Suppressor macrophage treated with lipopolysaccharide for 4 hours (primary cell): ENCODE data around the gene PGC.

Source experiments
- DNase-seq: peaks from one replicate; pipeline ENCODE4 v3.0.0-alpha.2; 2020

Gene PGC

DNA sequence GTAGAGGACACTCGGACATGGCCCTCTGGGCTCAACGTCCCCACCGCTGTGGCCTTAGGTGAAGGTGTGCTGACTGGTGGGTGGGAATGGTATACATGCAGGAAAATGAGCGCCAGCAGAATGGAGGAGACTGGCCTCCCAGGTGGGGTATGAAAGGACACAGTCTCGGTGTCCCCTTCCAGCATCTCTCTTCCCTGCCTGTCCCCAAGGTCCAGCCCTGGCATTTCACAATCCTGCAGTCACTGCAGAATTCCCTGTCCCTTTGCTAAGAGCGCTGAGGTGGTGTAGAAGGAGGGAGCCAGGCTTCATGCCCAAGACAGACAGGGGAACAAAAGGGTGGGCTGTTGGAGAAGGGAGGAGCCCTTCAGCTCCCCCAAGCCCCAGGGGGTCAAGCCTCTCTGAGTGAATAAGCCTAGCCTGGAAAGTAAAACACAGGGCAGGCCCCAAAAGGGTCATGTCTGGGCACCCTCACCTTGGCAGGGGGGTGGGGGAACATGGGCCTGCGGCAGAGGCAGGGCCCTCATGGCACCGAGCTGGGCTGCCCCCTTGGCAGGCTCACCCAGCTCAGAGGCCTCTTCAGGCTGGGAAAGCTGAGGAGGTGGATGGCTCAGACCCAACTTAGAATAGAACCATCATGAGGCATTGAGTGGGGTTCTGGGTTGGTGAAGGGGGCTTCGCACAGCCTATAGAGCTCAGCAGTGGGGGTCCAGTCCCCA is 35.7 kb downstream of the PGC start:
- no peak for DNase-seq

DNA sequence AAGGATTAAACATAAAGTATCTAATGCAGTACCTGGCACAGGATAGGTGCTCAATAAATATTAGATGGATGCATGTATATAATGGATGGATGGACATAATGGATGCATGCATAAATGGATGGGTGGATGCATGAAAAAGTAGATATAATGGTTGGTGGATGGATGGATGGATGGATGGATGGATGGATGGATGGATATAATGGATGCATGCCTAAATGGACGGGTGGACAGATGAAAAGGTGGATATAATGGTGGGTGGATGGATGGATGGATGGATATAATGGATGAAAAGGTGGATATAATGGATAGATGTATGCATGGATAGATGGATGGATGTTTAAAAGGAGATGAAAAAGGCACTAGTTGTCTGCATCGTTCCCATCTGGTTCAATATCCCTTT is 37.8 kb downstream of the PGC start:
- DNase-seq: no peak

DNA sequence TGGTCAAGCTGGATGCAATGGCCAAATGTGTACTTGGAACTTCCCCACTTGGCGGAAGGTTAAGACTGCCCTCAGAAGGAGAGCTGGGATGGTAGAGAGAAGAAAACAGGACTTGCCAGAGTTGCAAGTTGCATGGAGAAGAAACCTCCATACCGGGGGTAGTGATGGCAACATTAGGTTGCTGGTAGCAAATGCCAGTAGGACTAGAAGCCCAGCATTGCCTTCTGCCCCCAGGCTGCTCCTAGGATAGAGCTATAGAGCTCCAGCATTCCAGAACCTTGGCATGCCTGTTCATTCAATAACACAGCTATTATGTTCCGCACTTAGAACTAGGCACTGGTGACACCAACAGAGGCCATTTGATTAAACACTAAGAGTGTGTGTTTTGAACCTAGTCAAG is 38.3 kb downstream of the PGC start:
- no peak for DNase-seq

DNA sequence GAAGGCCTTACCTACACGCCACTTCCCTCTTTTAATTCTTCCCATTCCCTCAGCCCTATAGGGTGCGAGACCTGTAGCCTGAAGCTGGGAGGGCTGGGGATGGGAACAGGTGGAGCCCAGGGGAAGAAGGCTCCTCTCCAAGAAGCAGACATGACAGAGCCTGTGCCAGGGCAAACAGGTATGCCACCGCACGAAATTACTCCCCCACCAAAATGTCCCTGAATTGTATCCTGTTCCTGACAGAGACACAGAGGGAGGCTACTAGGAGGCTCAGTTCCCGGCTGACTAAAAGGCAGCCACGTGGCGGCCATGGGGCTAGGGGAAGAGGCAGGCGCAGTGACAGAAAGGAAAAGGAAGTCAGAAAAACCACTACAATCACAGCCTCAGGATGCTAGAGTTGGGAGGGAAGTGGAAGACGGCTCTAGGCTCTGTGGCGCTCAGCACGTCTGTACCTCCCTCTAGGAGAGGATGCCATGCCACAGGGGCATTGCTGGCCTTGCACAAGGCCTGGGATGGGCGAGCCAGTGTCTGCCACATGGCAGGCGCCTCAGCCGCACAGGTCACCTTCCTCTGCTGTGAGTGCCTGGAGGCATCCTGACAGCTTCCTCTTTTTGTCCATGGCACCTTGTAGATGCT is 39.5 kb downstream of the PGC start:
- peak; percentile 83 for DNase-seq

DNA sequence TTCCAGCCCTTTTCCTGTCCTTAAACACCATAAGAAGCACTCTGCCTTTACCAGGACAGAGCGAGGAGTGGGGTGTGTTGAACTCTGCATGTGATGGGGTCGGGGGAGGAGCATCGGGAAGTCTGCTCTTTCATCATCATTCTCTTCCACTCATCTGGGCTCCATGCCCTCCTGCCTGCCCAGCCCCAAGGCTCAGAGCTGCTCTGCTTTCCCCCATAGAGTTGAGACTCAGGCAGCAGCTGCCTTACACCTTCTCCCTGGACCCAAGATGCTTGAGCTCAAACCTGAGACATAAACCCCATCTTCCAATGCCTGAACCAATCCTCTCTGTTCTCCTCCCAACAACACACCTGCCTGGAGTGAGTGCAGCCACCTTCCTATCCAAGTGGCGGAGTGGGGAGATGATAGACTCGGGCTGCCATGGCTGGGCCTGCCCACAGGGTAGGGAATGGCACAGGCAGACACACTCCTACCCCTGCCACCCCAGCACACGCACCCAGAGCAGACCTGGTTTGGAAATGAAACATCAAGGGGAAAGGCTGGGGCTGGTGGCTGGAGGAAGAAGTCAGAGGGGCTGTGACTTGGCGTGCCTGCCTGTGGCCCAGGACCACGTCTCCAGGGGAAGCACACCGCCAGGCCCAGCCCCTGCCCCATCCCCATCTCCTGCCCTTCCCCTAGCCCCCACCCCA is 40.2 kb downstream of the PGC start:
- peak; percentile 71 for DNase-seq

DNA sequence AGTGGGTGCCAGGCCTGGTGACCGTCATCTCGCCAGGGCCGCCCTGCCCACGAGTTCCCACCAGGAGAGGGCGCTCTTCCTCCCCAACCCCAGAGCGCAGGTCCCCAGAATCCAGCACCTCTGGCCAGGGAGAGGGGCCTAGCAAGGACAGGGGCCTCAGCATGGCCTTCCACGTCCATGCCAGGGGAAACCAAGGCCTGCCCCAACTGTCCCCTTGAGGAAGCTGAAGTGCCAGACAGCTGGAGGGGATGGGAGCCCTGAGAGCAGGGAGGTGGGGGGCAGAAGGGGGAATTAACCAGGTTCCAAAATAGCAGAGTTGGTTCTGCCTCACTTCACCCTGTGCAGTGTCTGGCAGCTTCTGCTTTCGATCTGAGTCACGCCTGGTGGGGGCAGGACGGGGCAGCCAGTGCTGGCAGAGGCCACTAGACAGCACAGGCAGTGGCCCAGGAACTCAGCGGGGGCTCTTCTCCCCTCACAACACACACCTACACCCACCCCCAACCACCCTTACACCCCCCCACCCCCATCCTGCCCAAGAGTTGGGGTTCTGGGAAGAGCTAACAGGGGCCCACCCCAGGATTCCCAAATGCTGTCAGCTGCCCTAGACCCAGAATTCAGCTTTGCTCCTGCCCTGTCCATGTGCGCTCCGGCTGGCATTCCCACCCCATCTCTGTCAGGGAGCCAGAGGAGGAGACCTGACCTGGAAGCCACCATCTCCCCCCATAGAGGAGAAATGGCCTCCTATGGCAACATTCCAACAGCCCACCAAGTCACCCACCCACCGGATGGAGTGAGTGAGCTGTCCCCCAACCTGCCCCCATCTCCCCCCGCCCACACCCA is 41.0 kb downstream of the PGC start:
- DNase-seq: peak; percentile 92

DNA sequence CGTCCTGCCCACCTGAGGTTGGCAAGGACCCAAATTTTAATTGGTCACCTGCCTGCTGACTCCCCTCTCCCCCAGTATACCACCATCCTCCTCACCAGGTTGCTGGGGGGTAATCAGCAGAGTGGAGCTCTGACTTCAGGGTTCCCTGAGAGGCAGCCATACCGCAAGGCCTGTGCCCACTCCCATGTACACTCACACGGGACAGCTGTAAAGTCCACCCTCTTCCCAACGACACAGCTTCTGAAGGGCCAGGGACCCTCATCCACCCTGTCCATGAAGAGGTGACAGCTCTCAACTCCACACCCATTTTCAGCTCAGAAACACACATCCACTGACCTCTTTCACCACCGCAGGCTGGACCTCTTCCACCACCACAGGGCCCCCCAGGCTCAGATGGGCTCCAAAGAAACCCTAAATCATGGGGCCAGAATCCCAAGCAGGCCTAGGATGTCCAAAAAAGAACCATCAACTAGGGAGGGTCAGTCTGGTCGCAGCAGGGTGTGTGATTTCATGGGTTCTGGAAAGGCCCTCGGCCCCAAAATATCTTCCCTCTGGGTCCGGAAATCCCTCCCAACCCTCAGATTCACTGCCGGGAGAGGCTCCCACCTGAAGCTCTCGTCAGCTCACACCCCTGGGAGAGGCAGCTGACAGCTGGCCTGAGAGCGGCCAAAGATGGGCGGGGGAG is 41.7 kb downstream of the PGC start:
- no peak for DNase-seq

DNA sequence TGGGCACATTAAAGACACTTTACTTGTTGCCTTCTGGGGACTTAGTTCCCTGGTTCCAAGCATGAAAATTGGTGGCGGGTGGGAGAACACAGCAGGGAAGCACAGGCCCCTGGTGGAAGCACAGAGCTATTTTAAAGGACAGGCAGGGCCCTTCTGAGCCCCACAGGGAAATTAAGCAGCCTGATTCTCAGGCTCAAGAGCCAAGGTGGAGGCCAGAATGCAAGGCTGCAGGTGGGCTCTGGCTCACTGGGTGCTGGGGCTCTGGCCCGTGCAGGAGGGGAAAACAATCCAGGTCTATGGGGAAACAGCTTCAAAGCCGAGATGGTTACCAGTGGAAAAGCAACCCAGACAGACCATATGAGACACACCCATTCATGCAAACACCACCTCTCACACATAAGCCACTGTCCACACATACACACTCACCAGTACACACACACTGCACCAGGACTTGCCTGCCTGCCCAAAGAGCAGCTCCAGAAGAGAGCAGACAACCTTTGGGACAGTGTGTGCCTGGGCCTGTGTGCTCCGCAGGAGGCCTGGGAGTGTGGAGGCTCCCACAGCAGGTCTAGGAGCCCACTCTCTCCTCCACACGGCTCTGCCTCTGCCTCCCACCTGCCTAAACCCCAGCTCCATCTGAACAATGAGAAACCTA is 42.4 kb downstream of the PGC start:
- no peak for DNase-seq

DNA sequence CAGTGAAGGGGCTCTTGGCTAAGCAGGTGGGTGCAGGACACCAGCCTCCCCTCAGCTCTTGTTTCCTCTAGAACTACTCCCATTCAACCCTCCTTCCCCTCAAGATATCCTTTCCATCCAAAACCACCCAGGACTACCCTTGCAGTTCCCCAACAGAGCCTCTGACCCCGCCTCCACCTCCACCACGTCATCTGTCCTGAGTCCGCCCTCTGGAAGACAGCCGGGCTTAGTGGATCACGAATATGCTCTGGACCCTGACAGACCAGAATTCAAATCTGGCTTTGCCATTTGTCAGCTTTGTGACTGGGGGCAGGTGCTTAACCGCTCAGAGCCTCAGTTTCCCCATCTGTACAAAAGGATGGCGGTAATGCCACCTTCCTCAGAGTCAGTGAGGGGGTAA is 43.2 kb downstream of the PGC start:
- DNase-seq: no peak

DNA sequence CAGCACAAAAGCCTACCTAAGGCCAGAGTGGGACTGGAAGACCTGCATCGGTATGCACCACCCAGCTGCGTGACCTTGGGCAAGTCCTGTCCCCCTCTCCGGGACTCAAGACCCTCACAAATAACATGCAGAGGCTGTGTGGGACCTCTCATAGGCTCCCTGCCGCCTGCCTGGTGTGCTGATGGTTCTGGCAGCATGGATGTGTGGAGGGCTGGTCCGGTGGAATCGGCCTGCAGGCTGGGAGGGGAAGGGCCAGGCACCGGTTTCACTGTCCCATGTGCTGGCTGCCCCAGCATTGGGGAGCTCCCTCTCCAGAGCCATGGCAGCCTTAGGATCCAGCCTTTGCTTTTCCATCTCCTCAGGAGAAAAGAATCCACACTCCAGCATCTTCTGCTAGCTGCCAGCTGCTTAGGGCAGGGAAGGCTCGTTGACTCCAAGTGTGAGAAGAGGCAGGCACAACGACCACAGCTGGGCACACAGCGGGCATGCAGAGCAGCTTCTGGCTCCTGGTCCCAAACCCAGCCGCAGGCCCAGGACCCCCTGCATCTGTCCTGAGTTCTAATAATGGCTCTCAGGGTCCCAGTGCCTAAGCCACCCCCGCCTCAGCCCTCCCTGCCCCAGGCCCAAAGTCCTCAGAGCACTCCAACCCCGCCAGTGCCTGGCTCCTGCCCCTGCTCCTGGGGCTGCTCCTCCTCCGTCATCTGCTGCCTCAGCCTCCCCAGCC is 44.3 kb downstream of the PGC start:
- no peak for DNase-seq

DNA sequence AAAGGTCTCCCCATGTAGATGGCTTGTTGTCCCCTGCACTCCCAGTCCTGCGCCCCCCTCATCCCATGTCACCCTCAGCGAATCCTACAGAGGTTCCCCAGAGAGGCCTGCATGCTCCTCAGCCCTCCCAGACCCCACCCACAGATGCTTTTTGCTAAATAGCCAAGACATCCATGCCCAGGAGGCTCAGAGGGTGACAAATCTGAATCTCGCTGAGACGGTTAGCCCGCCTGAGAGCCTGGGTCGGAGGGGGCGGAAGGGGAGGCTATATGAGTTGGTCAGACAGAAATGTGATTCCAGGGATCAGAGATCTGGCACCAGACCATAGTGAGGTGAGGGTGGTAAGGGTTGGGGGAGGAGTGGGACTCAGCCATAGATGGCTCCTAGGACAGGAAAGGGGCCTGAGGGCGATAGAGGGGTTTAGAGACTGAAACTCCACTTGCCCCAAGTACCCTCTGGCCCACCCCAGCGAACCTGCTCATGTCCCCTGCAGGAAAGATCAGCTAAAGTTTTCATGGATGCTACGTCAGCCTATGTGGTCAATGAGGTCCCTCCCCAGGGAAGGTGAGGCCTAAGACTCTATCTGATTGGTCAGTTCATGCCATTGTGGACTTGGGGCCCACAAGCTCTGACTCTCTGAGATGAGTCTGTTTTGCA is 45.0 kb downstream of the PGC start:
- no peak for DNase-seq

DNA sequence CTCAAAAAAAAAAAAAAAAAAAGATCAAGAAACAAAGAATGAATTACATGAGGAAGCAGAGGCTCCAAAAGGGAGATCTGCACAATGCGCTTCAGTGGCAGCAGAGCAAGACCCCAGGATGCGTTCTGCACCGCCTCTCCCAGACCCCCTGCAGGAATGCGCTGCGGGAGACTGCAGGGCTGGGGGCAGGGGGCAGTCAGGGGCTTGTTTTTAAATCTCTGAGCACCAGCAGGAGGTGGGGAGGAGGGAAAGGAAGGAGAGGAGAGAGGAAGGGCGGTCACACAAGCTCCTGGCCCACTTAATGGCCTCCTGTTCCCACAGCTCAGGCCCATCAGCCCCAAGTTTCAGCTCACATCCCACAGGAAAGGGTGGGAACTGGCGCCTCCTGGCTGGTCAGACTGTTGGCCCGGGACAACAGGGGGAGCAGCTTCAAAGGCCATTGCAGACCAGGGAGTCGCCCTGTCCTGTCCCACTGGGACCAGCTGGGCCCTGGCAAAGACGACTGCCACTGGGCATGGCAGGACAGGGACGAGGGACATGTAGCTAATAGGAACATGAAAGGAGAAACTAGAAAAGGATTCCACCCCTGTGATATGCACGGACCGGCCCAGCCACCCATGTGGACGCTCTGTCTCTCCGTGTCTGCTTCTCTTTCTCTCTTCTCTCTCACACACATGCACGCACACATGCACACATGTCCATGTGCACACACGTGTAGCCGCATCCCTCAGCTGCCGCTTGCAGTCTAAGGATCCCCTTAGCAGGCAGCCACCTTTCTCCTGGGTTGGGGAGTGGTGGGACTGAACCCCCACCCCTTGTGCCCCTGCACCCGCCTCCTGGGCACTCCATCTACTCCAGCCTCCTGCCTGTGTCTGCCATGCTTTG is 46.5 kb downstream of the PGC start:
- no peak for DNase-seq

DNA sequence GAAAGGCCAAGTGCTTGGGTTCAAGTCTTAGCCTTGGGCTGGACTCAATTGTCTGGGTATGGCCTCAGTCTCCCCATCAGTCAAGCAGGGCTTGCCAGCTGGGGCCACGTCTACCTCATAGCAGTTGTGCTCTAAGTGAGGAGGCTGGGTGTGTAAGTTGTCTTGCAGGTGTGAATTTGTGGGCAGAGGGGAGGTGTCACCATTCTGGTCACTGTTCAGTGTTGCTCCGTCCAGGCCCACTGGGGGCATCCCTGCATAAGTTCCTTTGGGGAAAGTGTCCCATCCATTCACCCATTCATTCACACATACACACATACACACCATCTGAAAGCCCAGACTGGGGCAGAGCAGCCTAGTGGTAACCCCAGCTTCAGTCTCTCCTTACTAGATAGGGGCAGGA is 48.1 kb downstream of the PGC start:
- no peak for DNase-seq

DNA sequence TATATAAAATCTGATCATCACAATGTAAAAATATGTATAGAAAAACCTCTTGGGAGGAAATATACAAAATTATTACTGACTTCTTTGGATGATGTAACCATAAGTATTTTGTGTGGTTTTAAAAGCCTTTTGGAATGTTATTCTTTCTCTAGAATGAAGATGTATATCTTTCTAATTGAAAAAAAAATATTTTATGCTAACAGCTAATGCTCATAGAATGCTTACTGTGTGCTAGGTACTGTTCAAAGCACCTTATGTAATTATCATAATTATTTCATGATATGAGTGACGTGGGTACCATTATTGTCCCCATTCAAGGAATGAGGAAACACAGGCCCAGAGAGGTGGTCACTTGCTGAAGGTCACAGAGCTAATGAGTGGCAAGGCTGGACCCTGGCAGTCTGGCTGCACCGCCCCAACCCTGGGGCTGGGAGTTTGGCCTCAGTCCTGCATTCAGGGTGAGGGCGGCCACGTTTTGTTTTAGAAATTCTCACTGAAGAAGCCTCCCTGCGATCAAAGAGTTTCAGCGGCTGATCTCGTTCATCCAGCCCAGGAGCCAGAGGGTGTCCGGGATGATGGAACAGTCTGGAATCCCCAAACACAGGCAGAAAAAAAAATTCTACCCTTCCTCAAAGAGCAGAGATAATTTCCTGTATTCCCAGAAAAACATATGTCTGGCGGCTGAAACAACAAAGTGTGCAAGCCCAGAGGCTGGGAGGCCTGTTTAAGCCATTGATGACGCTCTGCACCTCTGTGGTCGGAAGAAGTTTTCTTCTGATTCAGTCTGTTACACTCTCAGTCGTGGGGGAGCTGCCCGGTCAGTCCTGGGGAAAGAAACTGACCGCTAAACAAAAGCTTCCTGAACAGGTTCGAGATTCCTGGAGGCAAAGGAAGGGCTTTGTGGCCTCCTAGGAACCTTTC is 49.1 kb downstream of the PGC start:
- no peak for DNase-seq

DNA sequence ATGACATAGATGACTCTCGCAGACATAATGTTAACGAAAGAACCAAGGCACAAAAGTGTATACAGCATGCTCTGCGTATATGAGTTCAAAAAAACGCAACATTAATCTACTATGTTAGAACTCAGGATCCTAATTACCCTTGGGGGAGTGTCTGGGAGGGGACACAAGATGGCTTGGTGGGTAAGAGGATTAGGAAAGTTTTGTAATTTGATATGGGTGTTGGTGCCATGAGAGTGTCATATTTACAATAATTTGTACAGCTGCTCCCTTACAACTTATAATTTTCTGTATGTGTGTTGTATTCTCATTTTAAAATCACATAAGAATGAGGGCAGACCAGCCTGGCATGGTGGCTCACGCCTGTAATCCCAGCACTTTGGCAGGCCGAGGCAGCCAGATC is 50.4 kb downstream of the PGC start:
- no peak for DNase-seq

DNA sequence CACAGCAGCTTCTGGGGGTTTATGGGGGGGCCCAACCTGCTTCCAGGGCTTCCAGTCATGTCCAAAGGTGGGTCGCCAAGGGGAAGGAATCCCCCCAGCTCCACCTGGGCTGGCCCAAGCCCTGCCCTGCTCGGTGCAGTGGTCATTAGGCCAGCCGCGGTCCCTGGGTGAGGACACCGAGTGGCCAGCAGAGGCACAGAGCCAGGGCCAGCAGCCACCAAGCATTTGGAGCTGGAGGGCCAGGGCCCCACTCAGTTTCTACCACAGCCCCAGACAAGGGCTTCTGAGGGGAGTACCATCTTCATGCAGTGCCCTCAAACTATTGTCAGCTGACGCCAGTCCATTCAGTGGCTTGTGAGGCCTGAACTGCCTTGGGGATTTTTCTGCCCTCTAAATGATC is 51.4 kb downstream of the PGC start:
- DNase-seq: no peak

DNA sequence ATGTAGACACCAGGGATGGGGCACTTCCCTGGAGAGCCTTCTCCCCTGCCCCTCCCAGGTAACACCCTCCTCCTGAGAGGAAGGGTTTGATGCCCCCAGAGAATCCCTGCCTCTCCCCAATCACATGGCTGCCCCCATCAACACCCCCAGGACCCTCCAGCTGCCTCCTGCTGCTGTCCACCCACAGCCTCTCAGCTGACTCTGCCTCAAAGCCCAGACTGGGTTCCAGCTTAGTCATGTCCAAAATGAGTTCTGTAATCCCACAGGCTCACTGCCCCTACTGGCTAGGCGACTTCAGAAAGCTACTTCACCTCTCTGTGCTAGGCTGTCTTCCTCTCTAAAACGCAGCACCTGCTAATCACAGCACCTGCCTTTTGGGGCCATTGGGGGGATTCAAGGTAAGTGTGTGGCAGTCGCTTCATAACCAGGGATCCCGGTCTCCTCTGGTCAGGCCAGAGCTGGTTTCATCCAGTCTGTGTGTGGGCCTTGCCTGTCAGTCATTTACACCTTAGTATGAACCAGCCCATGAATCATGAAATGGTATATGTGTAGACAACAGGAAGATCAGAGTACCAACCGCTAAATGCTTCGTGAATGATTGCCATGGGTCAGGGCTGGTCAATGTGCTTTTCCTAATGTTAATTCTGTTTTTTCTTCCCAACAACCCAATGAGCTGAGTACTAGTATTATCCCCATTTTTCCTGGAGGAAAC is 52.2 kb downstream of the PGC start:
- peak; percentile 34 for DNase-seq
